ENCODE results near the gene SLC6A6. TPM values are rescaled to one million over a fixed set of nuclear protein-coding genes. Genes with fewer than 3 reads are reported as not detected.

SLC6A6 gene
- total RNA-seq, 1 donor from 2014 or later = 30.3 TPM

DNA sequence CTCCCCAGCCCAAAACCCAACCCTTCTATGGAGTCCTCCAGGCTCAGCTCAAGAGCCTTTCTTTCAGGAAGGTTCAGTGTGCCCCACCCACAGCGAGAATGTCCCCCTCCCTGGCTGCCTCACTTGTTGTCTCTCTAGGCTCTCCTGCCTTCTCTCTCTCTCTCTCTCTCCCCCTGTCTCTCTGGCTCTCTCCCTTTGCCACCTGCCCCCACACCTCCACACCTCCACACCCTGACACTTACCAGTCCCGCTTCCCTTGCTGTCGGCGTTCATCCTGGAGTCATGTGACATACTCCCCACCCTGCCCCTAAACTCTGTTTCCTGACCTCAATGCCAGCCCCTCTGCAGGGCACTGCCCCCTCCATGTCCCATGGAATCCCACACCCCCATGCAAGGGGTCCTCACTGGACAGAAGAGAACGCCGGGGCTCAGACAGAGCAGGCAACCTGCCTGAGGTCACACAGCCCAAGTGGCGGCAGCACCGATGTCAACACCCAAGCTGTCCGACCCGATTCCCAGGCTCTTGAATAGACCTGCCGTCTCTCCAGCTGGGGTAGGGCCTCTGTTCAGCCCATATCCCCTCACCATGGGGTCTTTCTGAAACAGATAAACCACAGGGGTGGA lies 28.5 kb upstream of the SLC6A6 start:
- H3K27me3 Mint-ChIP-seq = peaks cover 8% of the 10 kb centered on the region
- H3K27ac Mint-ChIP-seq = peak overlapping the region; percentile 90
- no peaks in the 10 kb centered on the region for H3K9me3 Mint-ChIP-seq
- DNase-seq (ENCODE audit: extremely low spot score, unreplicated experiment) = no peak
- H3K36me3 Mint-ChIP-seq = no peaks in the 10 kb centered on the region
- TF ChIP-seq, protein P1, sequence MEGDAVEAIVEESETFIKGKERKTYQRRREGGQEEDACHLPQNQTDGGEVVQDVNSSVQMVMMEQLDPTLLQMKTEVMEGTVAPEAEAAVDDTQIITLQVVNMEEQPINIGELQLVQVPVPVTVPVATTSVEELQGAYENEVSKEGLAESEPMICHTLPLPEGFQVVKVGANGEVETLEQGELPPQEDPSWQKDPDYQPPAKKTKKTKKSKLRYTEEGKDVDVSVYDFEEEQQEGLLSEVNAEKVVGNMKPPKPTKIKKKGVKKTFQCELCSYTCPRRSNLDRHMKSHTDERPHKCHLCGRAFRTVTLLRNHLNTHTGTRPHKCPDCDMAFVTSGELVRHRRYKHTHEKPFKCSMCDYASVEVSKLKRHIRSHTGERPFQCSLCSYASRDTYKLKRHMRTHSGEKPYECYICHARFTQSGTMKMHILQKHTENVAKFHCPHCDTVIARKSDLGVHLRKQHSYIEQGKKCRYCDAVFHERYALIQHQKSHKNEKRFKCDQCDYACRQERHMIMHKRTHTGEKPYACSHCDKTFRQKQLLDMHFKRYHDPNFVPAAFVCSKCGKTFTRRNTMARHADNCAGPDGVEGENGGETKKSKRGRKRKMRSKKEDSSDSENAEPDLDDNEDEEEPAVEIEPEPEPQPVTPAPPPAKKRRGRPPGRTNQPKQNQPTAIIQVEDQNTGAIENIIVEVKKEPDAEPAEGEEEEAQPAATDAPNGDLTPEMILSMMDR (conservative IDR thresholded peaks at IDR 0.05) = no peak
- peak overlapping the region; percentile 25 for H3K4me3 Mint-ChIP-seq
- H3K4me1 Mint-ChIP-seq (ENCODE audit: unreplicated experiment) = peaks cover 55% of the 10 kb centered on the region

DNA sequence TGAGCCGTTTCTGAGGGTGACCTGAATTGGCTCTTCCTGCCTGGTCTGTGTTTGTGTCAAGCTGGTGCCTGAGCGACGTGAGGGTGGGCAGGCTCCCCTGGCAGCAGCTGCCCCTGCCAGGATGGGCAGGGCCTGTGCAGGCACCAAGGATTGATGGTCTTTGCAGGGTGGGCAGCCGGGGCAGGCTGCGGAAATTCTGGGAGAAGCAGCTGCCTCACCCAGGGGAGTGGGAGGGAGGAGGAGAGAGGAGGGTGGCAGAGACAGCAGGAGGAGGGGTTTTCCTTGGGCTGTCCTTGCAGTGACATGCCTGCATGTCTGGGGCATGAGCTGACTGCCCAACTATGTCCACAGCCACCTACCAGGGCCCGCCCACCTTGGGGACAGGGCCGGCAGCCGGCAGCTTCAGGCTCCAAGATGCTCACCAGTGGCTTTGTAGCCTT lies 27.9 kb upstream of the SLC6A6 start:
- Mint-ChIP-seq H3K27me3 (peaks cover 8% of the 10 kb centered on the region), H3K36me3 (no peaks in the 10 kb centered on the region), H3K4me3 (peak overlapping the region; percentile 57), H3K4me1 (ENCODE audit: unreplicated experiment) (peaks cover 55% of the 10 kb centered on the region), H3K27ac (peak overlapping the region; percentile 90), H3K9me3 (no peaks in the 10 kb centered on the region)
- DNase-seq (ENCODE audit: extremely low spot score, unreplicated experiment) = no peak
- TF ChIP-seq, protein P1 (conservative IDR thresholded peaks at IDR 0.05) = no peak

DNA sequence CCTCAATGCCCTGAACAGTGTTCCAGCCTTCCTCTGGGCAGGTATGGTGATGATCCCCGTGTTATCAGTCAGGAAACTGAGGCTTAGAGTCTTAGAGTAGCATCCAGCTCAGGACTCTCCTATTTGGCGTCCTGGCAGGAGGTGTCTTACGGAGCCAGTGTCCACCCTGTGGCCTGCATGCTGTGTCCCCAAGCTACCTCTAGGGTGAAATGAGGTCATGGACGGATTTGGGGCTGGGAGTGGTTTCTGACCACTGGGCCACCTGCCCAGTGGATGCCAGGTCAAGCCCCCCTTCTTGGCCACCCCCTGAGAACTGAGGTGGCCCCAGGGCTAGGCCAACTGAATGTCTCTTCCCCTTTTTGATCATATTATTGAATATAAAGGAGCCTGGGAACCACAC lies 27.2 kb upstream of the SLC6A6 start:
- Mint-ChIP-seq H3K27ac (no peak overlapping the region), H3K36me3 (no peaks in the 10 kb centered on the region), H3K4me1 (ENCODE audit: unreplicated experiment) (peaks cover 51% of the 10 kb centered on the region), H3K27me3 (peaks cover 5% of the 10 kb centered on the region), H3K9me3 (no peaks in the 10 kb centered on the region), H3K4me3 (no peak overlapping the region)
- TF ChIP-seq, protein P1 (conservative IDR thresholded peaks at IDR 0.05) = peak; percentile 54
- DNase-seq (ENCODE audit: extremely low spot score, unreplicated experiment) = no peak

DNA sequence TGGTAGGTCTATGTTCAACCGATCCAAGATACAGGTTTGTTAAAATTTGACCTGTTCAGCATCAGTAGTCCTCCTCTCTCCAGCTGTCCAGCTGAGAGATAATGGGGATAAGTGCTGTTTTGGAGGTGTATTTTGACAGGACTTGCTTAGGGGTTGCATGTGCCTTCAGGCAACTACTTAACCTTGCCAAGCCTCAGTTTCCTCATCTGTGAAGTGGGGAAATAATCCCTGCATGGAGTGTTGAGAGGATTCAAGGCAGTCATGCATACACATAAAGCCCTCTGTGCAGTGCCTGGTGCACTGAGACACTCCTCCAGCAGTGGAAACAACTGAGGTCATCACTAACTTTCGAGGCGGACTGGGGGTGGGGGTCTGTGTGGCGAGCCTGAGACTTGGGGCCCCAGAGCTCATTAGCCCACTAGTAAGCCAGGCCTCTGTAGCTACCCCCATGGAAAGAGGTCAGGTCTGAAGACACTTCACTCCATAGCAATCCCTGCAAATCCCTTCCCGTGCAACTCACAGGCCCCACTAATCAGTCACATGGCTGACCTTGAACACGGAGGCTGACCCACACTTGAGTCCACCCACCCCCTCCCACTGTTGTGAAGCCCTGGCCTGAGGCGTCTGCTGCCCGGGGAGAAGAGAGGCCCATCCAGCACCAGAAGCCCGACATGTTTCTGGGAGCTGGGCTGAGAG lies 25.9 kb upstream of the SLC6A6 start:
- Mint-ChIP-seq H3K9me3 (no peaks in the 10 kb centered on the region), H3K4me3 (no peak overlapping the region), H3K36me3 (no peaks in the 10 kb centered on the region), H3K4me1 (ENCODE audit: unreplicated experiment) (peaks cover 48% of the 10 kb centered on the region), H3K27ac (no peak overlapping the region), H3K27me3 (peaks cover 5% of the 10 kb centered on the region)
- TF ChIP-seq, protein P1 (conservative IDR thresholded peaks at IDR 0.05) = no peak
- DNase-seq (ENCODE audit: extremely low spot score, unreplicated experiment) = no peak

DNA sequence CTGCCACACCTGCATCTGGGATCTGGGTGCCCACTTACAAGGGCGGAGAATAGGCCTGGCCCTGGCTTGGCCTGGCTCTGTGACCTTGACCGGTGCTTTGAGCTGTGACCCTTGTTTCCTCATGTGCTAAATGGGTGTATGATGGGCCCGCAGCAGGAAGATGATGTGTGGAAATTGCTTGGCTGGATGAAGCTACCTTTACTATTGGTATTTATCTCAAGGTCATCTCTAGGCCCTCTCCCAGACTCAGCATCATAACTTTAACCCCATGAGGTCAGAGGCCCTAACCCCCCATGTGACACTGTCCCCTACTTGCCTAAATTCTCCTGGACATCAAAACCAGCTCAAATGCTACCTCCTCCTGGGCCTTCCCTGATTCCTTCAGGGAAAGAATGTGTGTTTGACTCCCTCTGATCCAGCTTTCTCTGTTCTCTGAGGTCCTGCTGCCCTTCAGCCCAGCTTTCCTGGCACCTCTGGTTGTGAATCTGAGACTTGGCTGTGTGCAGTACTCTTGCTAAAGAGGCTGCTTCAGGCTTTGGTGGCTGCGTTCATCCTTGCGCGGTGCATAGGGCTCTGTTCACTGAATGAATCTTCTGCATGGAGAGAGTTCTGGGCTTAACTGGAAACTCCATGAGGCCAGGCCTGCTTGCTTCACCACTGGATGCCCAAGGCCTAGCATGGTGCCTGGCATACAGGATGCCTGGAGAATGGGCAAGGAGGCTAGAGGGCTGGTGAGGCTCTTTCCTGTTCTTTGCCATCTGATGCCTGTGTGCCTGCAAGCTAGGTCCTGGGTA lies 25.2 kb upstream of the SLC6A6 start:
- TF ChIP-seq, protein P1 (conservative IDR thresholded peaks at IDR 0.05) = no peak
- H3K9me3 Mint-ChIP-seq = no peaks in the 10 kb centered on the region
- no peak overlapping the region for H3K4me3 Mint-ChIP-seq
- H3K4me1 Mint-ChIP-seq (ENCODE audit: unreplicated experiment) = peaks cover 40% of the 10 kb centered on the region
- DNase-seq (ENCODE audit: extremely low spot score, unreplicated experiment) = no peak
- no peaks in the 10 kb centered on the region for H3K27me3 Mint-ChIP-seq
- peak overlapping the region; percentile 48 for H3K27ac Mint-ChIP-seq
- no peaks in the 10 kb centered on the region for H3K36me3 Mint-ChIP-seq
